Stimulated activated CD4-positive, alpha-beta T cell treated with anti-CD3 and anti-CD28 coated beads, Interleukin-15, amount 100 ng/mL, for 48 hours (primary cell): ENCODE data around the gene BICD1.
"Not testable (repeated sequence)": the region's sequence is repeated elsewhere in the genome, so short reads cannot be mapped to it uniquely, and the experiment has no call there.

Experiments
- DNase-seq, 2 donors: peaks; one replicate each; pipeline ENCODE4 v3.0.0-alpha.2; 2020; ENCODE audit warnings: low read depth in 2 of 2

Gene BICD1

DNA sequence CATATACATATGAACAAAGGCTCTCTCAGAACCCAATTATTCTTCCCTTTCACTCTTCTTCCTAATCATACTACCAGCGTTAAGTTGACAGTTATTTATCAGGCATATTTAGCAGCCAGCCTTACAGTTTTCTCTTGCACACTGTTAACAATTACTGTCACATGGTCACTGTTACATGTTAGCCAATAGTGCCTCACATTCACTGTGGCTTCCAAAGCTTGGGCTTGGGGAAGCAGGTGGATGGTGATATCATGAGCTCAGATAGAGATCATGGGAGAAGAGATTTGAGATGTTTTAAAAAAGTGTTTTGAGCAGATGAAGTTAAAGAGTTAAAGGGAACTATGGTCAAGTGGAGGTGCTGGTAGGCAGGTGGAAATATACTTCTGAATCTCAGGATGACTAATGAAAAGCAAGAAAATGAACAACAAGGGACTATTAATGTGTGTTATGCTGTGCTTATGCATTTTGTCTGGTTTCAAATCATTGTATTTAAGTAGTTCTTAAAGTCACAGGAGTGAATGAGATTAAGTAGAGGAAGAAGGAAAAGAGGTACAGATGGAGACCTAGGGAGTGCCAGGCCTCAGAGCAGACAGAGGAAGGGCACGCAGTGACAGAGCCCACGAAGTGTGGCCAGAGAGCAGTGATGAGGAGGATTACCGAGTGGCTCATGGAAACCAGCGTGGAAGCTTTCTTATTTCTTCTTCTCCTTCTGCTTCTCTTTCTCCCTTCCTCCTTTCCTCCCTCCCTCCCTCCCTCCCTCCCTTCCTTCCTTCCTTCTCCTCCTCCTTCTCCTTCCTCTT is 39.6 kb downstream of the BICD1 start:
- no peak for DNase-seq

DNA sequence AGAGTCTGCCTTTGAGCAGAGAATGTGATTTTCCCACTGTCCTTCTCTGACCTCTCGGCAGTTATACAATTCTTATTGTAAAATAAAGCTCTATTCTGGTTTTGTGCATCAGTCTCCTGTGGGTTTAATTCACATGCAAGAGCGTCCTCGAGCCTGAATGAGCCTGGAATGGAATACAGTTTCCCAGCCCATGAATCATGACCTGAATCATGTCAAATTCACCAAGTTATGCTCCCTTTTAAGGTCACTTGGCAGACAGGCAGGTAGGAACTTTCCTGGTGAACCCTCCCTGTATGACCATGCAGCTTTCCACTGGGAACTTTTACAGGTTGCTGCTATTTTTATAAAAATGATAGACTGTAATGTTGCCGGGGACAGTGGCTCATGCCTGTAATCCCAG is 41.7 kb downstream of the BICD1 start:
- no peak for DNase-seq

DNA sequence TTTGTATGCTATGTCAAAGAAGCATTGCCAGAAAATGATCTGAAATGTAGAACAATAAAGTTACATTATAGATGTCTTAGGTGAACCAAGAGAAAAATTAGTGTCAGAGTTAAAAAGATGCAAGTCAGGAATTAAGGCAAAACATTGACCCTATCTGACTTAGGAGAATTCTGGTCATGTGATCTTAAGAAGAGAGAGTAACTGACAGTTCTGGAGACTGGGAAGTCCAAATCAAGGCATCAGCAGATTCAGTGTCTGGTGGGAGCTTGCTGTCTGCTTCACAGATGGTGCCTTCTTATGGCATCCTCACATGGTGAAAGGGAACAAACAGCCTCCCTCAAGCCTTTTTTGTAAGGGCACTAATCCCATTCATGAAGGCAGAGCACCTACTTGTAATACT is 42.8 kb downstream of the BICD1 start:
- DNase-seq = no peak

DNA sequence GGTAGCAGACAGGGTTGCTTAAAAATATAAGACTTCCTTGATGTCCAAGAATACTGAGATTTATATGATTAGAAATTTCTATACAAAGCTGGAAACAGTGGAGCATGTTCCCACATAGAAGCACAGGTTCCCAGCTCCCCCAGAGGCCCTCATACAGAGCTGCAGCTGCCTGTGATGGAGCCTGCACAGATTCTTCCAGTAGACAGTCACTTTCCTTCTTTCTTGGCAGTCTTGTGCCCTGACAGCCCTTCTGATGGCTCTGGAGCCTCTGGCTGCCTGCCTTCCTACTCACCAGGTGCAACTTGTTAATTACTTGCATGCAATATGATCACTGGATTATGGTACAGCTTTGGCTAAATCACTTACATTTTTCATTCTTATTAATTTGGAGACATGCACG is 44.4 kb downstream of the BICD1 start:
- no peak for DNase-seq

DNA sequence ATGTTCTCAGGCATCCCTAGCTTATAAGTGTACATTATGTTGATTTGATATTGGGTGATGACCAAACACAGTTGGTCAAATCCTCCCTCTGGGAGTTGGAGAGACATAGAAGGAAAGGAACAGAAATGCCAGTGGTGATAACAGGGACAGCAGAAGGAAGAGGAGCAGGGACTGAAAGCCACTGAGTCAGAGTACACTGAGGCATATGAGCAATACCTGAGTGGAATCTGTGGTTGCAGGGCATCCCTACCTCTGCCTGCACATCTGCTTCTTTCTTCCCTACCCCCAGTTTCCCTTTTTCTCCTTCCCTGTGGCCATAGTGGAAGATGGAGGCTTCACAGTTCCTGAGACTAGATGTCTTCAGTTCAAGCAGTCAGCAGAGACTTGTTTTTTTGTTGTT is 44.9 kb downstream of the BICD1 start:
- DNase-seq = no peak

DNA sequence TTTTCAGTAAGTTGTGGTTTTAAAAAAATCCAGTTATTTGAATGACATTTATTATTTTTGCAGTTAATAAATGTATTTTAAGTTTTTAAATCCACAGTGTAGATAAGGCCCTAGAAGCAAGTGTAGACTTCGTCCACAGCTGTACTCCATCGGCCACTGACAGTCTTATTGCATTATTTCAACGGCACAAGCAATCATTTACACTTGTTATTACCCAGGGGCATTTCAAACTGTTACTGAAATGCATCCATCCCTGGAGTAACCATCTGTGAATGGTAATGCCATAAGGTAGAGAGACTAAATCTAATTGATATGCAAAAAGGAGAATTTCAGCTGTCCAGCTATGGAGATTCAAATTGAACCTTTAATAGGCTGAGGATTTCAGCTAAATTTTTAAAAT is 48.4 kb downstream of the BICD1 start:
- DNase-seq = no peak

DNA sequence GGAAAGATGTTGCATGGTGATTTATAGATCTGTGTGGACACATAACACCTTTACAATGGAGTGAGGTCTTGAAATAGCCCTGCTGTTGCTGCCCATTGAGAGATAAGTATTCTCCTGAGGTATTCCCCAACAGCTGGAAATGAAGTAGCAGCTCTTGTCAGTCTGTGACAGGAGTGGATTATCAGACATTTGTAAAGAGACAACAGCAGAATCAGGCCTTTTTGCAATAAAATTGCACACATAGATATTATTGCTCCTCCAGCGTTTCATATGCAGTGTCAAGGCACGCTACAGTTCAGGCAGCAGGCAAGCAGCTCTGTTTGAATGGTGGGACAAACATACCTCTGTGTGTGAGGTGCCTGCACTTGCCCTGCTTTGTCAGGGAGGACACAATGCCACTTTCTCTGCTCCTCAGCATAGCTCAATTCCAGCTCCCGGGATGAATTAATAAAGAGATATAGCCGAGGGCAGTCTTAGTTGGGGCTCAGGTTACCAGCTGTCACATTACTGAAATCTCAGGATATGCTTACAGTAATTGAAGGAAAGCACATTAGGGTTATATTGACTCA is 49.4 kb downstream of the BICD1 start:
- no peak for DNase-seq

DNA sequence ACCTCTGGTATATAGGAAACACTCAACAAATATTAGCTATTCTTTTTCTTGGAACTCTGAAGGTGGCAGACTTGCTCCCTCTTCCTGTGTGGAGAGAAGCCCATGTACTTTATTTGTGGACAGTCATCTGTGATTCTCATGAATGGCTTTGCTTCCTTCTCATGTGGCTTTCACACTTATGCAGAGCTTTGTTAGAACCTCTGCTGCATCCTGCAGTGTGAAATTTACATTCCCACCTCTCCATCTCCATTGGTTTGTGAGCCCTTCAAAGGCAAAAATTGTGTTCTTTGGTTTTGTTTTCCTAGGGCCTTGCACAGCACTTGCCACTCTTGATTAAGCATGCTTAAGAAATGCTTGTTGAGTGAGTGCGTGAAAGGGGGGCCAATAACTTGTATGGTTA is 51.9 kb downstream of the BICD1 start:
- DNase-seq = no peak

DNA sequence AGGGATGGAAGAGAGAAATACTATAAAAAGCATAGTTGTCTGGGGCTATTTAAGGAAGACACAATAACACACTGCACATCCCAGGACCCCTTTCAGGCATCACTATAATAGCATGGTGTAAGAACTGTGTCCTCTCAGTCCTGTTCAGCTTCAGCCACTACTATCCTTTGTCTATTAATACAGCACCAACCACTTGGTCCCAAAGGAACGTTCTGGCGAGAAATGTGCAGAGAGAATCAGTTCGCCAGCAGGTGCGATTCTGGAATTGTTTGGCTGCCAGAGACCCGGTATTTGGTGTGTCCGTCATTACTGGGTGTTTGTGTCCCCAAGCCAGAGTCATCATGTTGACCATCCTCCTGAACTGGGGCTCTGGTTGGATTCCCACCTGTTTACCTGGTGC is 52.7 kb downstream of the BICD1 start:
- no peak for DNase-seq

DNA sequence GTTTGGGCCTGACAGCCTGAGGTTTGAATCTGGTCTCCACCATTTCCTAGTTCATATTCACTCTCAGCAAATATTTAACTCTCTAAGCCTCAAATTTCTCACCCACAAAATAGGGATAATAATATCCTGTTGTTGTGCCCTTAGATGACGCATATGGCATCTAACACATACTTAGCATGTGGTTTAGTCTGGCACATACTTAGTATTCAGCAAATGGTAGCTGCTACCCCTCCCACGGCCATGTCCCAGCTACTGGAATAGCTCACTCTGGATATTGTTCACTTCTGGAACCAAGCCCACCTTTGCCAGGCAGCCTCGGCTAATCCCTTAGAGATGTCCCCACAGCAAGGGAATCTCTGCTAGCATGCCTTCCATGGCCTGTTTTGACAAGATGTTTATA is 53.3 kb downstream of the BICD1 start:
- no peak for DNase-seq

DNA sequence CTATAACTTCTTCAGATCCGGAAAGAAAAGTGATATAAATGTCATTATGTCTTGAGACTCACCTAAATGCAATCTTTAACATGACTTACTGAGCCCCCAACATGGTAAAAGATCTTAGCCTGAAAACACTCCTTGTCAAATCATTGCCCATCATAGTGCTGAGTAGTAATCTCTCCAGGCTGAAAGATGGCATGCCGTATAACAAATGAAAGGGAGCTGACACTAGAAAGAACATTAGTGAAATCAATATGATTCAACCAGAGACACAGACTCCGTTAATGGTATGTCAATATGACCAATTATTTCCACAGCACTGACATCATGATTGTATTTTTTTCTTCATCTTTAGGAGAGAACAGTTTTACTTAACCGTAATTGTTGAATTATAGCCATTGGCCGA is 54.4 kb downstream of the BICD1 start:
- DNase-seq = no peak

DNA sequence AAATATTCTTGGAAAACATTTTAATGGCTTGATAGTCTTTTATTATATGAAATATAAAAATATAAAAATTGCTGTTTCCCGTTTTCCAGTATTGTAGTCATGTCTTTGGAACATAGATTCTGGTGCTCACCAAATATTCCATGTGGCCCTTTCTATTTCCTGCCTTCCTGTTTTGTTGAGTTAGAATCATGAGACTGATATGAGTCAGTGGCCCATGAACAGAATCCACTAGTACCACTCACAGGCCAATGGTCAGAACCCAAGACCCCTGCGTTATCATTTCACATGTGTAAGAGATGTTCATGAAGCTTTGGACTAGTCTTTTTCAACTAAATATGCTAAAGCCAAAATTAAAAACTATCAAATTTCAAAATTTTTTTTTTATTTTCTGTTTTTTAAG is 56.9 kb downstream of the BICD1 start:
- no peak for DNase-seq

DNA sequence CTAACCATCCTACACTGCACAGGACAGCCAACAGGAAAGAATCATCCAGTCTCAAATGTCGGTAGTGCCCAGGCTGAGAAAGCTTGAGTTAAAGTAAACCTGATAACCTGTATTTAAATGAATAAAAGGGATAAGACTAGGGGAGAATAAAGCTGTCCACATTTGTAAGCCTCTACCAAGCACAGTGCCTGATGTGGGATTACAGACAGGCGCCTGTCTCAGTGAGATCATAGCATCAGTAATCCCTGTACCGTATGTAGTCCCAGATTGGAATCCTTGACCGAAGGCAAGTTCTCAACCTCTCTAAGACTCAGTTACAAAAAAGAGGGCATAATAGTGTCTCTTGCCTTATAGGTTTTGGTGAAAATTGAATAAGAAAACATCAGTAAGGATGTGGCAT is 59.9 kb downstream of the BICD1 start:
- no peak for DNase-seq

DNA sequence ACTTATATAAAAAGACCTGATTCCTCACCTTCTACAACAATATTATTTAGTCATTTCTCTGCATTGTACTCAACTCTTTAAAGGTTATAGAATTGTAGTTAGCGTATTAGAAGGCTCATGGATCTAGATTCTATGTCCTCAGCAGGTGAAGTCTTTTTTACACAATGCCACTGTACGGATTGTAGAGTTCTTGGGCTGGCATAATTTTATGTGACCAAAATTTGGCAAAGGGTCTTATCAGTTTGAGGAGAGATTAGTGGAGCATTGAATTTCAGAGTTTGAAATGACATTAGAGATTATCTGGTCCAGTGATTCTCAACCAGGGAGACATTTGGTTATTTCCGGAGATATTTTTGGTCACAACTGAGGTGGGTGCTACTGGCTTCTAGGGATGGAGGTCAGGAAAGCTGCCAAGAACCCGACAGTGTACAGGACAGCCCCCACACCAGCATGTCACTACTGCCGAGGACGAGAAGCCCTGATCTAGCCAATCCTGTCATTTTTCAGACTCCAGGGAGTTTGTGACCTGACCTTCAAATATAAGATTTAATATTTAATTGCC is 63.9 kb downstream of the BICD1 start:
- DNase-seq = no peak

DNA sequence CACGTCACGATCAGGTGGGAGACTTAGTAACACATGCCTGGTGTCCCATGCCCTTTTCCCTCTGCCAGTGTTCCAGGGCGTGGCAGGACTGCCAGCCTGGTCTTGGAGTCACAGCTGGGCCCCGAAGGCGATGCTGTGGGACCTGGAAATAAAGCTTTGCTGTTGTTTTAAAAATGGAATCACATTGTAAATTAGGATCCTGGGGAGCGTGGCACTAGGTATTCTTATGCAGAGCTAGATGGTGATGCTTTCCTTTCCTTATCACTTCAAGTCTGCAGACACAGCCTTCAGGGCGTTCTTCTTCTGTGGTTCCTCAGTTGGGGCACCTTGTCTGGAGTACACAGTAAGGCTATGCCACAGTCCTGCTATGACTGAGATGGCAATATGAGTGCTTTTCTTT is 64.6 kb downstream of the BICD1 start:
- no peak for DNase-seq

DNA sequence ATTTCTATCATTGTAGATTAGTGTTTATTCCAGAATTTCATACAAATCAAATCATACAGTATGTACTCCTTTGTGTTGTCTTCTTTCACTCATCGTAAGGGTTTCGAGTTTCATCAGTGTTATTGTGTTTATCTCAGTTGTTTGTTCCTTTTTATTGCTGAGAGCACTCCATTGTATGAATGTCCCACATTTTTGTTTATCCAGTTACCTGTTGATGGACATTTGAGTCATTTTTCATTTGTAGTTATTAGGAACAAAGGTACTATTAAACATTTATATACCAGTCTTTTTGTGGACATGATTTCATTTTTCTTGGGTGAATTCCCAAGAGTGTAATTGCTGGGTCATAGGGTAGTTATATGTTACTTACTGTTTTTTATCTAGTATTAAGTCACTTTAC is 70.0 kb downstream of the BICD1 start:
- DNase-seq = no peak

DNA sequence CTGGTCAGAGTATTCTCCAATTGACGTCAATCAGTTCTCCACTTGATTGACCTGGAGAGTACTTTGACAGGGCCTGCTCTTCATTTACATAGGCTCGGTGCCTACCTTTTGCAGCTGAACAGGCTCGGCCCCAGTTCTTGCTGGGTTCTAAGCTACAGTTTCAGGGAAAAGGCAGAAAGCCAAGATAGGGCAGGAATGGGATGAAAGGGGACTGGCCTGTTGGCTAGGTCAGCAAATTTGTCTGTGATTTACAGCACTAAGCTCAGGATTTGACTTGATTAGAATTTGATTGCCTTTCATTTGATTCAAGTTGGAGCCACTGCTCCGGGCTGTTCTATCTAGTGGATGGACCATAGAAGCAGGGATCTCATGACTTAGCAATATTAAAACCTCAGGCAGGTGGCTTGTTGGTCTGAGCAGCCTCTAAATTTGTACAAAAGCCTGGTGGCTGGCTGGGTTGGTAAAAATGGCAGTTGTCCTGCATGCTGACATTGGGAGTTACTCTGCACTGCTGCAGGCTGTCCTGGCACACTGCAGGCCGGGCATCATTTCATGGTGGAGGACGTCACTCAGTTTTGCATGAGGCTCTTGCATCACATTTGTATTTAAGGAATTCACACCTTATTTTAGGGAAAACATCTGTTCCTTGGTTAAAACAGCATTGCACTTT is 71.8 kb downstream of the BICD1 start:
- no peak for DNase-seq

DNA sequence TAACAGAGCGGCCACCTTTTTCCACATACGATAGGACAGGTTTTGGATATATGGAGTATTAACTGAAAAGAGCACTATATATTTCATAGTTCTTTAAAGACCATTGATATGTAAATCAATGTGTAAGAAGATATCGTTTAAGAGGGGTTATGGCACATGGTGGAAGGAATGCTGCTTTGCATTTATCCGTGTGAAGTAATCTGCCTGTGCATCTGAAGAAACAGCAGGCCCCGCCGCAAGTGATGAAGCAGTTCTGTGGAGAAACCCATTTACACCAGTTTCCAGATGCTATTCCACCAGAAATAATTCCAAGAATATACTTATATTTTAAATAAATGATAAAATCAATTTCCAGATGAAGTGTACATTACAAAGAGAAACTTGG is 72.4 kb downstream of the BICD1 start:
- no peak for DNase-seq

DNA sequence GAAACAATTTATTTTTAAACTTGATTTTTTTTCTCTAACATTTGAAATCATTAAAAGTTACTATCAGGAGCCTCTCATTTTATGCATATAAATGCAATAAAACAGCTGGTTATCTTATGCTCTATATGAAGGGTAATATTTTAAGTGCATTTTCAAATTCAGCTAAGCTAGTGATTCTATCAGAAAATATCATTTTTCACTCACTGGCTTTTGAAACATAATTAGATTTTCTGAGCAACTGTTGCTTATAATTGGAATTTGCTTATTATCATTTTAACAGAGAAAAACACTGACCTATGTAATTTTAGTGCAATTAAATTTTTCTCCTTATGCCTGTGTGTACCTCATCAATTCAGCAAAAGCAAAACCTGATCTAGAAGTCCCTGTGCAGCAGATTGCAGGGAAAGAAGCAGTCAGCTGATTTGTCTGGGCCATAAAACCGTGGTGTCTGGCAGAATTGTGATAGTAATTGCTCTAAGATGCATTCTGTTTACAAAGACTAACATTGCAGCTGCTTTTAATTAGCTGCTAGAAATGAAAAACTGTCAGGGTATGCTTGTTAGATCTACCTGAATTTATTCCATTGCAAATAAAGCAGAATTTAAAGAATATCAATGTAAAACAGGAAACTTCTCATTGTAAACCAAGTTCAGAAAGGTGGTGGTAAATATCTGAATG is 75.0 kb downstream of the BICD1 start:
- DNase-seq = no peak

DNA sequence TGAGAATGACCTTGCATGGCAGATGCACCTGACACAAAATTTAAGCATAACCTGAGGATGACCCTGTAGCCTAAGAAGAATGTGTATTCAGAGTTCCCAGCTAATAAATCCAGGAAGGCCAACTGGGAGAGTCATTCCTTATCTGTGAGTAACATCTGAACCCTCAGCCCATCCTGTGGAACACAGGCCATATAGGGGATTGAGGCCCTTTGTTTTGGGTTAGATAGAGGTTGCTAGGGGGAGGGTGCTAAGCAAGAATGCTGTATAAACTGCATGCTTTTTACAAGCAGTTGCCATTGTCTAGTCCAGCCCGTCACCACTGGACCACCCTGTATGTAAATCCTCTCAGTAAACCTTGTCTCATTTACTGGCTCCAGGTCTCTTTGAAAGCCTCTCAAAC is 77.0 kb downstream of the BICD1 start:
- no peak for DNase-seq

DNA sequence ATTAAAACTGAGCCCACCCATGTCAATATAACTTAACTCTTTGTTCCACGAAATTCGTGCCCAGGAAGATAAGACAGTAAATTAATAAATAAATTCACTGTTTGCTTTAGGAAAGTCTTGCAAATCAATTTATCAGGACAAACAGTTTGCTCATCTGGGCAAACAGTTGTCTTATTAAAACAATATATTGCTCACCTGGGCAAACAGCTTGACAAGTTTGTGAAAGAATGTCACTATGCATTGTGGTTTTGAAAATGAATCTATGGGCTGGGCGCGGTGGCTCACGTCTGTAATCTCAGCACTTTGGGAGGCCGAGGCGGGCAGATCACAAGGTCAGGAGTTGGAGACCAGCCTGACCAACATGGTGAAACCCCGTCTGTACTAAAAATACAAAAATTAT is 80.5 kb downstream of the BICD1 start:
- DNase-seq = not testable (repeated sequence)

DNA sequence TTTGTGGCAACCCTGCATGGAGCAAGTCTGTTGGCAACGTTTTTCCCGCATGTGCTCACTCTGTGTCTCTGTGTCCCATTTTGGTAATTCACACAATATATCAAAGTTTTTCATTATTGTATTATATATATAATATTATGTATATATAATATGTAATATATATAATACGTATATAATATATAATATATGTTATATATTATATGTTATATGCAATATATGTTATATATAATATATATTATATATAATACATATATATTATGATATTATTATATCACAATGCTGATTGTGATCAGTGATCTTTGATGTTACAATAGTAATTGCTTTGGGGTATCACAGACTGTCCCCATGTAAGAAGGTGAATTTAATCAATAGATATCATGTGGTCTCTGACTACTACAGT is 84.8 kb downstream of the BICD1 start:
- DNase-seq = no peak
